DOHH2 (cell line): ENCODE measurements around the gene NOXA1.

Experiments
- EZH2phosphoT487 ChIP-seq: fragments of 200-600 bp; sonication (generic); IDR thresholded peaks from 2 replicates; pipeline ENCODE4 v1.6.1; 2017; ENCODE audit warnings: borderline replicate concordance, mild to moderate bottlenecking, antibody characterized with exemption, low read length, moderate library complexity, mixed read lengths
- TF ChIP-seq, protein P1 (sequence below): fragments of 200-600 bp; sonication (generic); IDR thresholded peaks from one replicate; pipeline ENCODE4 v1.5.1; 2014; ENCODE audit warnings: antibody characterized with exemption, mild to moderate bottlenecking, low read depth, low read length; ENCODE audit not compliant: poor library complexity, severe bottlenecking

DNA sequence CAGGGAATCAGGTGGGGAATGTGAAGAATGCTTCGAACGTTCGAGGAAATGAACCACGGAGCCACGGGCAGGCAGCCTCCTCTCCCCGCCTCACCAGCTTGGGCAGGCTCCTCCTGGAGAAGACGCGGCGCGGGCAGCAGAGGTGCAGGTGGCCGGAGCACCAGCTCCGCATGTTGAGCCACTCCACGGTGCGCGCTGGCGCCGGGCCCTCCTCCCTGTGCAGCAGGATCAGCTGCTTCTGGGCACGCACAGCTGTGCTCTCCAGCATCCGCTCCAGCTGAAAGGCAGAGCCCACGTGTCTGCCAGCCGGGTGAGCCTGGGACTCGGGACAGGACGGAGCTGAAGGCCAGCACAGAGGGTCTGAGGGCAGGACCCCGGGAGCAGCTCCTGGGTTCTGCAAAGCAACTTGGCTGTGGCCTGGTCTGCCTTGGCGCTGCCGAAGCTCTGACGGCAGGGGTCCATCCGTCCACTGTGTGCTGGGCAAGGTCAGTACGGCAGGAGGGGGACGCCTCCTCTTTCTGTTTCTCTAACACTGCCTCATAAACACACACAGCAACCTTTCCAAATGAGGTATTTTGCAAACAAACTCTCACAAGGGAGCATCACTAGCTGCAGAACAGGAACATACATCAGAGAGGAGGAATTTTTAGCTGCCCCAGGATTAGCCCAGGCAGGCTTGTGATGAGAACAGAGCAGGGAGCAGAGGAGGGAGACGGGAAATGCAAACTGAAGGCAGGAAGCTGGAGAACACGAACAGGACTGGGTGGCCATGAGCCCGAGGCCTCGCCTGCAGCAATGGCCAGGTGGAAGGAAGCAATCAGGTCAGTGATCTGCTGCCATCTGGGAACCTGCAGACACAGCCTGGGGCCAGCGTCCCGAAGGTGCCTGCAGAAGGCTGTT, 56.0 kb downstream of the NOXA1 start:
- TF ChIP-seq, protein P1, sequence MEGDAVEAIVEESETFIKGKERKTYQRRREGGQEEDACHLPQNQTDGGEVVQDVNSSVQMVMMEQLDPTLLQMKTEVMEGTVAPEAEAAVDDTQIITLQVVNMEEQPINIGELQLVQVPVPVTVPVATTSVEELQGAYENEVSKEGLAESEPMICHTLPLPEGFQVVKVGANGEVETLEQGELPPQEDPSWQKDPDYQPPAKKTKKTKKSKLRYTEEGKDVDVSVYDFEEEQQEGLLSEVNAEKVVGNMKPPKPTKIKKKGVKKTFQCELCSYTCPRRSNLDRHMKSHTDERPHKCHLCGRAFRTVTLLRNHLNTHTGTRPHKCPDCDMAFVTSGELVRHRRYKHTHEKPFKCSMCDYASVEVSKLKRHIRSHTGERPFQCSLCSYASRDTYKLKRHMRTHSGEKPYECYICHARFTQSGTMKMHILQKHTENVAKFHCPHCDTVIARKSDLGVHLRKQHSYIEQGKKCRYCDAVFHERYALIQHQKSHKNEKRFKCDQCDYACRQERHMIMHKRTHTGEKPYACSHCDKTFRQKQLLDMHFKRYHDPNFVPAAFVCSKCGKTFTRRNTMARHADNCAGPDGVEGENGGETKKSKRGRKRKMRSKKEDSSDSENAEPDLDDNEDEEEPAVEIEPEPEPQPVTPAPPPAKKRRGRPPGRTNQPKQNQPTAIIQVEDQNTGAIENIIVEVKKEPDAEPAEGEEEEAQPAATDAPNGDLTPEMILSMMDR, result no peak
- no peak for TF ChIP-seq EZH2phosphoT487
